OCI-M1 (cell line): ENCODE results near the gene GOLM1.

Source experiments
- DNase-seq: peaks from one replicate; lab custom pipeline; 2025; lab: John Stamatoyannopoulos, UW

Gene GOLM1

GRCh38 chr9:86045654-86046053, 53.7 kb downstream of the GOLM1 start:
- no peak for DNase-seq

DNA sequence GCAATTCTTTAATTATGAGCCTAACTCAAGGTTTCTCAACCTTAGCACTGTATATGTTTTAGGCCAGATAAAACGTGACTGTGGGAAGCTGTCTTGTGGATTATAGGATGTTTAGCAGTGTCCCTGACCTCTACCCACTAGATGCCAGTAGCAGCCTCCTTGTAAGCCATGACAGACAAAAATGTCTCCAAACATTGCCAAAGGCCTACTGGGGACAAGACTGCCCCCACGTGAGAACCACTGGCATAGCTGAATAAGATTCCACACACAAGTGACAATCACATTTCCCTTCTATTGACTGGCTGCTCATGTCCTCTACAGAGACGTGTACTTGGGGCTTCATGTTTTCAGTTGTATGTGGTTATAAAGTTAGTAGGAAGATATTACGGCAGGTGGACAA, 55.4 kb downstream of the GOLM1 start:
- DNase-seq, result no peak

DNA sequence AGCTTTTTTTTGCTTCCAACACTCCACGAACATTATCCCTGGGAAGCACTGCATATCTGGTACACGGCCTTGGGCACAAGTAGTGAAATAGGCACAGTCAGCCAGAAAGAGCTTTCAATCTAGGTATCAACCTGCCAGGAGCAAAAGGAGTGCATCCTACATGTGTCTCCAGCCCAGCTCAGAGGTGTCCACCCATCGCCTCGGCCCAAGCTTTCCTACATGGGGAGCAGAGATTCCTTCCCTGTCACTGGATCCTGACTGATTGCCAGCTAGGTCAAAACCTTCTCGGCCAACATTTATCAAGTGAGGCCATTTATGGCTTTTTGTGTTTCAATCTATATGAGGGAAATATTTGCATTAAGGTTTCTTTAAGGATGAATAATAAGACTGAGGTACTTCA, 55.8 kb downstream of the GOLM1 start:
- DNase-seq, result no peak

GRCh38 chr9:86042199-86042978, 57.0 kb downstream of the GOLM1 start:
- DNase-seq, result no peak

GRCh38 chr9:86041311-86041741, 58.0 kb downstream of the GOLM1 start:
- no peak for DNase-seq

DNA sequence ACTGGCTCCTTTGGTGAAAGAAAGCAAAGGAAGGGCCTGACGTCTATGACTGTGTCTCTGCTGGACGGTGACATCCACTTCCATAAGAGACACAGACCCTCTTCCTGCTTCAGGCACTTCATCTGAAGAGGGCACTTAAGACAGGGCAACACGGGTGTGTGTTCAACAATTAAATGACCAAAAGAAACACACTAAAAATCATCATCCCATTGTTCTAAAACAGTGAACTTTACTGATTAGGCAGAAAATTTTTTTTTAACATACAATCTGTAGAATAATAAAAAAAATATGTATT, 58.5 kb downstream of the GOLM1 start:
- DNase-seq, result no peak

GRCh38 chr9:86039991-86040860, 59.1 kb downstream of the GOLM1 start:
- no peak for DNase-seq

- DNase-seq, result no peak
Observed at GRCh38 chr9:86036555-86036954, 62.8 kb downstream of the GOLM1 start.

DNA sequence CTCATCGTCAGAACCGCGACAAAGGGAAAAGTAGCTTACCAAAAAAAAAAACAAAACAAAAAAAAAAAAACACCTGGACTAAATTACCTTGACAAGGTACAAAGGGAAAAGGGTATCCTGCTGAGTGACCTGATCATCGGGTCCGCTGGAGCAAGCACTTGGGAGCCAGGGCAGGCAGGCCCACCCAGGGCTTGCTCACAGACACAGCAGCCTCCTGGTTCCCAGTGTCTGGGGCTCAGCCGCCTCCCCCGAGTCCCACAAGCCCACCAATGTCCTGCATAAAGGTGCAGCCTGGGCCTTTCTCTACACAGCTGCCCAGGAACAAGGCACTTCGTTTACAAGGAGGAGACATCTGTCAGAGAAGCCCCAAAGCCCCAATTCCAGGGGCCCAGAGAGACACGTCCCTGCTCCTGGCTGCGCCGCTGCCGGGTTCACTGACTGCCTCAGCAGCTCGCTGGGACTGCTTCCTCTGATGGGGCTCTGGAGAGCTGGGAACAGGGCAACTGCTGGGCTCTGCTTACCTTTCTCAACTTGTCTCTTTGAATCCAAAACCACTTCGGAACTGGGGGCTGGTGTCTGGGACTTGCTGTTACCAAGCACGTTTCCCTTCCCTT, 63.4 kb downstream of the GOLM1 start:
- no peak for DNase-seq

GRCh38 chr9:86034863-86035734, 64.3 kb downstream of the GOLM1 start:
- peak; percentile 30 for DNase-seq

- no peak for DNase-seq
Observed at GRCh38 chr9:86027767-86028166, 71.6 kb downstream of the GOLM1 start.

- no peak for DNase-seq
Observed at GRCh38 chr9:86022687-86023266, 76.6 kb downstream of the GOLM1 start.

DNA sequence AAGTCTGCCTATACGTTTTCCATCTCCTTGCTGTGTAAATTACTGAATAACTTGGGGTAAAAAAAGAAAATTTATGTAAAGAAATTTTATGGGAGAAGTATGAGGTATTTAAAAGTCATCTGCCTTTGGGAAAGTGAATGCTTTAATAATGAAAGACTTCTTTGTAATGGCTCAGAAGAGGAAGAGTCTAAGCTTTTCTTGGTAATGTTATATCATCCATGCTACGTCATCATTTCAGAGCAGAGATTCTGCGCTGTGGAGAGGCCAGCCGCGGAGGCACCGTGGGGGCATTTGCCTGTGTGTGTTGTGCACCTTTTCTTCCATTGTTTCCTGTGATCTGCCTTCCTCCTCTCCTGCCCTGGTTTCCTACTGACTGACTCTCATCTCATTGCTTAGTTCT, 78.2 kb downstream of the GOLM1 start:
- DNase-seq, result no peak

GRCh38 chr9:86020731-86021130, 78.6 kb downstream of the GOLM1 start:
- DNase-seq, result no peak

GRCh38 chr9:86009133-86009532, 90.2 kb downstream of the GOLM1 start:
- no peak for DNase-seq

GRCh38 chr9:86005253-86005775, 94.0 kb downstream of the GOLM1 start:
- no peak for DNase-seq

DNA sequence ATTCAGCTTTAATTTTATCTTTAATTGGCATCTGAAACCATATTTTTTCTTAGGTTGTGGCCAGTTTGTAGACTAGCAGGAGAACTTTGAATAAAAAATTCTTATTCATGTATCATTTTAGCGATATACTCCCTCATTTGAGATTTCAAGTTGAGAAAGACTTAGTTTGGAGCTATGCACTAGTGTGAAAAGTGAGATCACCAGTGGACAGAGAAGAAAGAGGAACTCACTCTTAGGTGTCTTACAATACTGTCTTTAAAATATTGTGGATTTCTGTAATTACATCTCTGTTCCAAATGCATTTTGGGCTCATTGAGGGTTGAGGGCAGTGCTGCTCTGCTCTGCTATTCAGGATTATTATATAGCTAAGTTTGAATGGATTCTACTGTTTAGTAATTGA, 103.8 kb downstream of the GOLM1 start:
- peak; percentile 8 for DNase-seq

GRCh38 chr9:85995097-85995496, 104.3 kb downstream of the GOLM1 start:
- DNase-seq, result no peak

- no peak for DNase-seq
Observed at GRCh38 chr9:85994191-85994590, 105.2 kb downstream of the GOLM1 start.

- DNase-seq, result no peak
Observed at GRCh38 chr9:85987236-85987635, 112.1 kb downstream of the GOLM1 start.

DNA sequence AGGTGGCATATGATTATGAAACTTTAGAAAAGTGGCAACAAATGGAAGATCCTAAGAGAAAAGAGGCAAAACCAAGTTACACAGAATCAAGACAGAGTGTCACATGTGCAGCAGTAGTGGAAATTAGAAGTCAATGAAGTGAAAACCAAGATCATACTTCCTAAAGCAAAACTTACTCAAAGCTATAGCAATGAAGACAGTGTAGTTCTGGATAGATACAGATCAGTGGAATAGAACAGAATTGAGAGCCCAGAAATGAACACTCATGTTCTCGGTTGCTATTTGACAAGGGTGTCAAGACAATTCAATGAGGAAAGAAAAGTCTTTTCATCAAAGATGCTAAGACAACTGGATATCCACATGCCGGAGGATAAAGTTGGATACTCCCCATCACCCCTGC, 114.9 kb downstream of the GOLM1 start:
- no peak for DNase-seq
